Activated CD4-positive, CD25-positive, alpha-beta regulatory T cell treated with anti-CD3 and anti-CD28 coated beads, Interleukin-2, amount 50 U/mL, for 24 hours (primary cell): Measurements from ENCODE around the gene BPGM.
A peak's percentile ranks its signal among the peaks of the same experiment; 100 is the strongest.
"Not testable (repeated sequence)": the region's sequence is repeated elsewhere in the genome, so short reads cannot be mapped to it uniquely, and the experiment has no call there.

ENCODE experiments used
- ATAC-seq, 2 donors: fragments of 150-1000 bp; cut with Tn5 transposase; one replicate each; pipeline ENCODE4 v1.10.0; 2021; ENCODE audit warnings: mild to moderate bottlenecking in 1 of 2, moderate library complexity in 1 of 2

Gene BPGM

GRCh38 chr7:134669388-134669787, 22.7 kb downstream of the BPGM start:
- no peak for ATAC-seq

GRCh38 chr7:134669845-134670373, 23.3 kb downstream of the BPGM start:
- peak; percentile 81 to 83 for ATAC-seq

DNA sequence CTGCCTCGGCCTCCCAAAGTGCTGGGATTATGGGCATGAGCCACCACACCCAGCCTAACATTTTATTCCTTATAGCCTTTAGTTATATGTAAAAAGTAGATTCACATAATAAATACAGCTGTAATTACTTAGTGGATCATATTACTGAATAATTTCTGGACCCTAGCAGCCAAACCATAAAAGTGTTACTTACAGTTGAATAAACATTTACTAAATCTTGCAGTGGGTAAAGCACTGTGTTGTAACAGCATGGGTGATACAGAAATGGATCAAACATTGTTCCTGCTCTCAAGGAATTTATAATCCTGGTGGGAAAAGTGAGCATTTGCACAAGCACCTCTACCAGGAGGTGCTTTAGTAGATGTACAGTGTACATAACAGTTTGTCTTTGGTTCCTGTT, 25.0 kb downstream of the BPGM start:
- ATAC-seq = no peak

- no peak for ATAC-seq
Measured at GRCh38 chr7:134674424-134674823, 27.8 kb downstream of the BPGM start.

DNA sequence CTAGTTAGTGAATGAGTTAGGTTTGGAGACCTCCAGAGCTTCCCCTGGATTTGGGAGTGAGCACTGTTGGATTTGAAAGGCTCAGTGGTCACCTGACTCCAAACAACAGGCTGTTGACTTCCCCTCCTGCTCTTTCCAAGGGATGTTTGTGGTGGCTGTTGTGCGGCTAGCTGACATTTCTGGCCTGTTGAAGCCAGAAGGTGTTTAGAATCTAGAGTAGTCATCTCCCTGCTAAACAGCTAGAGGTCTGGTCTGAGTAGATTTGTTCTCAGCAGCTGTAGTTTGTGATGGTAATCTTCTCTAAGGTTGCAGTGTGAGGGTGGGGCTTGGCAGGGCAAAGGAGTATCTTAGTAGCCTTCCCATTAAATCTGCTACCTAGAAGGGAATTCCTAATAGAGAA, 30.1 kb downstream of the BPGM start:
- no peak for ATAC-seq

GRCh38 chr7:134678115-134678514, 31.5 kb downstream of the BPGM start:
- ATAC-seq = no peak

DNA sequence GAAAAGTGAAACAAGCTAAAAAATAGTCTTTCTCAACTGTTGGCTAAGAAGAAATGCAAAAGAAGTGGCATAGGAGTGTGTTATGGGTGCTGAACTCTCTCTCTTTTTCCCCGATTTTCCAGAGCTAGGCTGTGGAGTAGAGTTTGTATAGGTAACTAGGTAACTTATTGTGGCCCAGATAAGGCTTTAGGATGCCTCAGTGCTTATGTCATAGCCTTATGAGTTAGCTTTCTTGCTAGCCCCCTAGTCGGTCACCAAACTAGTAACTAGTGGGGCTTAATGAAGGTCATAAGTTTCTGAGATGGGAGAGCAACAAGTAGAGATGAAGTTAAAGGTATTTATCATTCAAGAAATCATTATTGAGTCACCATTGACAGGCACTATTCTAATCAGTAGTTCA, 32.4 kb downstream of the BPGM start:
- no peak for ATAC-seq

- no peak for ATAC-seq
Measured at GRCh38 chr7:134684165-134684564, 37.5 kb downstream of the BPGM start.

DNA sequence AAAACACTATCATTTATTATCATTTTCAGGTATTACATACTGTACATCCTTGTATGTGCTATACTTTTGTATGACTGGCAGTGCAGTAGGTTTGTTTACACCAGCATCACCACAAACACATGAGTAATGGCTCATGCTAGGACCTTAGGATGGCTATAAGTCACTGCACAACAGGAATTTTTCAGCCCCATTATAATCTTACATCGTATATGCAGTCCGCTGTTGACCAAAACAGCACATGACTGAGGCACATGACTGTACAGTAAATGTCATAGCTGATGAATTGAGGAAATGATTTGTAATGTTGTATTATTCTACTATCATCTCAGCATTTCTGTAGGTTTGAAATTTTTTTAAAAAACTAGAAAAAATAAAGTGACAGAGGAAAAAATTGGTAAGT, 38.6 kb downstream of the BPGM start:
- no peak for ATAC-seq

GRCh38 chr7:134686786-134687185, 40.1 kb downstream of the BPGM start:
- no peak for ATAC-seq

GRCh38 chr7:134689550-134689949, 42.9 kb downstream of the BPGM start:
- not testable (repeated sequence) for ATAC-seq

GRCh38 chr7:134690016-134690415, 43.4 kb downstream of the BPGM start:
- ATAC-seq = no peak

DNA sequence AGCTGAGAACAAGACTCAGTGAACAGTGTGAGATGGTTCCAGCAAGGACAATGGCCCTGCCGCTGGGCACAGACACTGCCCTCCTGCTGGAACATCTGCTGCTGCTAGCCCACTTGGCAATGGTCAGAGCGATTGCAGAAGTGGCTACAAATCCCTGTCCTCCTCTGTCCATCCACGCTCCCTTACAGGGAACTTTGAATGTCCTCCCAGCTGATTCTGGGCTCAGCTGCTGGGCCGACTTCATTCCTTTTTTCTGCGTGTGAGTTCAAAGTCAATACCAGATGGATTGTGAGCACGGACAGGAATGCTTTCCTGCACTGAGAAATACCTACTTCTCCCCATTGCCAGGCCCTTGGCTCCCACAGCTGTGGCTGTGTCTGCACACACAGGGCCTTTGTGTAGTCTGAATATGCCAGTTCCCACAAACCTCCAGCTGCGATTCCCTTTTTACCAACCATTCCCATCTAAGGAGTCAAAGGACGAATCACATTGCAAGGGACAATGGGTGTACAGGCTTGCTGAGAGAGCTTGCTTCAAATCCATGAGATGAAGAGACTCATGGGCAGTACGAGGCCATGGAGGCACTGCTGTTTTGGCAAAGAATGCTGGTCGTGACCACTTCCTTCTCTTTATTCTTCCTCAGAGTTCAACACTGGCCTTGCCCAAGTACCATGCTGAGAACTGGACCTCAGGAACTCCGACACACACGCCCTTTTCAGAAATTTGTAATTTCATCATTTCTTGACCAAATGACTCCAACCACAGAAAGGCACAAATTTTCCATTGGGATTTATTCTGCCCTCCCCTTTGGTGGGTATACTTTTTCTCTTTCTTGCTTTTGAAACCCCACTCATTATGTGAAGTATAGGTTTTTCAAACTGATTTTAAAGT, 44.2 kb downstream of the BPGM start:
- no peak for ATAC-seq

- ATAC-seq = no peak
Measured at GRCh38 chr7:134691546-134692343, 45.1 kb downstream of the BPGM start.

DNA sequence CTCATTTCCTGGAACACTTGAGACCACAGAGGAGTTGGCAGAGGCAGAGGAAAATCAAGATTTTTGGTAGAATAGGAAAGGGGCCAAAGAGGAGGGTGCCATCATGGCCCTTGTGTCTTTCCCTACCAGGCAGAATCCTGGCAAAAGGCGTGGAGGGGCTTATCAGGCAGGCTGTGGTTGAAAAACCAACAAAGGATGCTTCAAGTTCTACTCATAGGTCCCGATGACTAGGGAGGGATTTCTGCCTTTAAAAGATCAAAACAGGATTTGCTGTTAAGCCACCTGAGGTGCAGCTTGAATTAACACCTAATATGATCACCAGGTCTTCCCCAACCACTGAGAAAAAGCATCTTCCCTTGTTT, 45.7 kb downstream of the BPGM start:
- no peak for ATAC-seq

DNA sequence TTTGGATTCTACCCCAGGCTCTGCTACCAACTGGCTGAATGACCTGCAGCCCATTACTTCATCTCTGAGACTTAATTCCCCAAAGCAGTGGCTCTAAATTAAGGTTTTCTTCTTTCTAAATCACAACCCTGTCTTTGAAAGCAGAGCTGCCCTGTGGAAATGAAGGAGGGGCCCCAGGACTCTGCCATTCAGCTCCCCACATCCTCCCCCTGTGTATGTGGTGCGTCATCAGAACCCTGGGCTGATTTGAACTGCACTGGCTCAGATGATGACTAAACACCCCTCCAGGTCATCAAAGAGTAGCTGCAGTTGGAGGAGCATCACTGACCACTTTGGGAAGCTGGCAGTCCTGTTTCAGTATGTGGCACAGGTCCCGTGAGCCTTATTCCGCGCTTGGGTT, 46.6 kb downstream of the BPGM start:
- ATAC-seq = peak; percentile 53 to 58

DNA sequence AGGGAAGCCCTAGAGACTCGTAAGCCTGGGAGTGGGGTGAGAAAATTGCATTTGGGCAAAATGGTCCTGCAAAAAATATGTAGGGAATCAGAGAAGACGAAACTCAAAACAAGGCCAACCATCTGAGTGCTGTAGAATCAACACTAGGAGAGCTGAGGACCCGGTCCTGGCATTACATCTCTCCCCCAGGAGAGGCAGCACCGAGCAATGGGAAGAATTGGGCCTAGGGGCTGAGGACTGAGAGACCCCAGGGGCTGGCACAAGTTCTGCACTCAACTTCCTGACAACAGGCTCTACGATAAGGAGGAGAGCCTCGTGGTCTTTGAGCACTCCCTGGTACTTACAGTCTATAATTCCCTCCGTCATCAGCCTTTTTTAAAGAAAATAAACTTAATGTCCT, 47.6 kb downstream of the BPGM start:
- no peak for ATAC-seq

GRCh38 chr7:134694767-134695166, 48.1 kb downstream of the BPGM start:
- ATAC-seq = no peak

DNA sequence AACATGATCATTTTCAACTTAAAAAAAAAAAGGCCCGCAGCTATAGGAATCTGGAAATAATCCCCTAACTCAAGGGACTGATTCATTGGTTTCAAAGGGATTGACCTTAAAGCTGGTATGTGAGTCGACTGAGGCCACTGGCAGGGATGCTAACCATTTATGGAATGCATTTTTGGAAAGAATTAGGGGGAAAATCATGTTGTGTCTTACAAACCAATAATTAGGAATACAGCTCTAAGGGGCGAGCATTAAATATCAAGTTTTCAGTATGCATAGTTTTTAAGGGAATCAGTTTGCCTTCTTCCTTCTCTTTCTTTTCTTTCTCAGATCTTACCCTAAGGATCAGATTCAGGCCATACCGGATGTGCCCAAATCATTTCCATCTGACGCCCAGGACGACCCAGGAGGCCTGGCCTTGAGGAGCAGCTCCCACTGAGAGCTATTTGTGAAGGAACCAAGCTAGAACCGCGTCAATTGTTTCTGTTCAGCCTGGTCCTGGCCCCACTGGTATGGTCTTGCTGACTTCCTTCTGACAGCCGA, 48.7 kb downstream of the BPGM start:
- no peak for ATAC-seq

- no peak for ATAC-seq
Measured at GRCh38 chr7:134696261-134696660, 49.6 kb downstream of the BPGM start.

DNA sequence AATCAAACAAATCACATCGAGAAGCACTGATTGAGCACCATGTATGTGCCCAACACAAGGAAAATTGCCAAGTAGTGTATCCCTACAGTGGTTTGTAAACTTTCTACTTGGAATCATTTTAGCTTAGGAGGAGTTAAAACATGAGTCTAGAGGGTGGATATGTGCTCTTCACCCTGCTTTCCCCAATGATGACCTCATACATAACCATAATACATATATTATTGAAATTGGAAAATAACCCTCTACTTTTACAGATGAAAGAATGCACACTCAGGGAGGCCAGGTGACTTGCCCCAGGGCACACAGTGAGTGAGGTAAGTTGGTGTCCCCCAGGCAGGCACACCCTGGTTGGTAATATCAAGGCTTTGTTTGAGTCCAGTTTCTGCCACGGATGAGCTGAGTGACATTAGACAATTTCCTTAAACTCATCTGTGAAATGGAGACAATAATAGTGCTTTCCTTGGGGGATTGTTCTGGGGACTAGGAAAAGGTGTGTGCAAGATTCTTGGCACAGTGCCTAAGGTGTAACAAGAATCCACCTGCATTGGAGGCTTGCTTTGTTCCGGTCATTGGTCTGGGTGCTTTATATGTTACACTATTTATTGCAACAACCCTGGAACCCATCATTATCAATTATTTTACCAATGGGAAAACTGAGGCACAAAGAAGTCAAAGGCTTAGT, 50.7 kb downstream of the BPGM start:
- no peak for ATAC-seq

DNA sequence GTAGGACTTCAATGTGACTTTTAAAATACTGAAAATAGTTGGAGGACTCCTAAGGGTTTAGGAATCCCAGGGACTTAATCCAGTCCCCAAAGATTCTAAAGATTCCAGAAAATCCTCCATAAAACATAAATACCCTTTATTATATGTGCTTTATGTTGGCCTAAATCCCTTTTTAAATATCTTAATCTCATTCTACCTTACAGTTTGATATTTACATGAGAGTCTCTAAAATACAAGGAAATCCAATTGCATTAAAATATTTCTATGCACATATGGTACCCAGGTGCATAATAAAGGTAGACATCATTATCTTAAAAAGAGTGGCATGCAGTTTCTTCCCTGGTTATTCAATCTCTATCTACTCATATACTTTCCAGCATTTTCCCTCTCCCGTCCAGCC, 51.8 kb downstream of the BPGM start:
- no peak for ATAC-seq
